HG02981 (cell line): ENCODE measurements around the gene RASSF3.
A peak's percentile ranks its signal among the peaks of the same experiment; 100 is the strongest.
"Not testable (repeated sequence)": the region's sequence is repeated elsewhere in the genome, so short reads cannot be mapped to it uniquely, and the experiment has no call there.

Experiments used
- ATAC-seq: cut with Tn5 transposase; IDR thresholded peaks from one replicate; pipeline ENCODE4 v1.9.1; 2021; ENCODE audit warnings: mild to moderate bottlenecking, moderate library complexity; ENCODE audit not compliant: unreplicated experiment

RASSF3 gene, protein sequence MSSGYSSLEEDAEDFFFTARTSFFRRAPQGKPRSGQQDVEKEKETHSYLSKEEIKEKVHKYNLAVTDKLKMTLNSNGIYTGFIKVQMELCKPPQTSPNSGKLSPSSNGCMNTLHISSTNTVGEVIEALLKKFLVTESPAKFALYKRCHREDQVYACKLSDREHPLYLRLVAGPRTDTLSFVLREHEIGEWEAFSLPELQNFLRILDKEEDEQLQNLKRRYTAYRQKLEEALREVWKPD

DNA sequence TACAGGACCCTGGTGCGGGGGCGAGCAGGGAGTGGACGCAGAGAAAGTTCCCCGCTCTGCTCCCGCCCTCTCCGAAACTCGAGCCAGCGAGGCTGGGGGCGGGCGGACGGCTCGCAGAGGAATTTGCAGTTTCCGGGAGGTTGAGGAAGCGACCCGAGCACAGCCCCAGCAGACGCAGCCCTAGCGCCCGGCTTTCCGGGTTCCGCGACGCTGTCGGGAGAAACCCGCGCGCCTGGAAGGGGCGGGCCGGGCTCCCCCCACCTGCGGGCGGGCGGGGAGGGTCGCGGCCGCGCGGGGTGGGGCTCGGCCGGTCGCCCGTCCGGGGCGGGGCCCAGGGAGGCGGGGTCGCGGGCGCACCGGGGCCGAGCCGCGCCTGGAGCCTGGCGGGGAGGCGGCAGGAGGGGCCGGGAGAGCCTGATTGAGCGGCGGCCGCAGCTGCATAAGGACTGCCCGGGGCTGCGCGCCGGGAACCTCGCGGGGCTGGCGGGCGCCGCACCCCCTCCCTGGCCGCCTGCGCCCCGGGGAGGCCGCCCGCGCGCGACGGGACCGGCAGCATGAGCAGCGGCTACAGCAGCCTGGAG, at the start of gene RASSF3:
RASSF3 (plus strand) TSS at position 417 of the 581 bp plus-strand sequence; CDS start at position 555, 138 bp downstream.
- peak; percentile 55 for ATAC-seq

DNA sequence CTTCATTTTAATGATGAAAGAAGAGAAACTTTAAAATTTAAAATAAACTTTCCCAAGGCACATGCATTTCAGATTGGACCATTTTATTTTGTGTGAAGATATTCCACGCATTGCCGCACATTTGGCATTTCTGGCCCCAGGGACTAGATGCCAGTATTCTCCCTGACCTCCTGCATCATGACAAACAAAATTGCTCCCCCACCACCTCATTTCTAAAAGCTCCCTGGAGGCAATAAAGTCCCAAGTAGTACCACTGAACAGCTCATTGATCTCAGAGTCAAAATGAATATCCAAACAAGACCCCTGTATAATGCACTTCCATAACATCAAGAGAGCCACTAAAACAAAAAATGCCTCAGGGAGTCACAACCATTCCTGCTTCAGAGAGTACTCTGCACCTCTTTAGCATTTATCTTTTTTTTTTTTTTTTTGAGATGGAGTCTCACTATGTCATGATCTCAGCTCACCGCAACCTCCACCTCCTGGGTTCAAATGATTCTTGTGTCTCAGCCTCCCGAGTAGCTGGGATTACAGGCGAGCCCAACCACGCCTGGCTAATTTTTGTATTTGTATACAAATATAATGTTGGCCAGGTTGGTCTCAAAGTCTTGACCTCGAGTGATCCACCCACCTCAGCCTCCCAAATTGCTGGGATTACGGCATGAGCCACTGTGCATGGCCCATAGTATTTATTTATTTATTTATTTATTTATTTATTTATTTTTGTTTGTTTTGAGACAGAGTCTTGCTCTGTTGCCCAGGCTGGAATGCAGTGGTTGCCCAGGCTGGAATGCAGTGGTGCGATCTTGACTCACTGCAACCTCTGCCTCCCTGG, 48.8 kb upstream of the RASSF3 start:
- no peak for ATAC-seq

DNA sequence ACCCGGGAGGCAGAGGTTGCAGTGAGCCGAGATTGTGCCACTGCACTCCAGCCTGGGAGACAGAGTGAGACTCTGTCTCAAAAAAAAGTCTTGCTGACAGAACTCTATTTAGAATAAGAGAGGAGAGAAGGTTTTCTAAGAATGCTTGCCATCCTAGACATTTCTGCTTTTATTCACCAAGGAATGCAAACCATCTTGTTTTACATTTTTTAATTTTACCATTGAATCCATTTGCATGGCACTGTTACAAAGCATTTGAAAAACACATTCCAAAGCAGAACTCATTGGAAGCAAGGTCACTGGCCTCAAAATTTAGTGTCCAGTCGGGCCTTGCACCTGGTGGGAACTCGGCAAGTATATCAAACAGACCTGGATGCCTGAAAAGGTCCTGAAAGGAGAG, 44.2 kb upstream of the RASSF3 start:
- ATAC-seq: no peak

DNA sequence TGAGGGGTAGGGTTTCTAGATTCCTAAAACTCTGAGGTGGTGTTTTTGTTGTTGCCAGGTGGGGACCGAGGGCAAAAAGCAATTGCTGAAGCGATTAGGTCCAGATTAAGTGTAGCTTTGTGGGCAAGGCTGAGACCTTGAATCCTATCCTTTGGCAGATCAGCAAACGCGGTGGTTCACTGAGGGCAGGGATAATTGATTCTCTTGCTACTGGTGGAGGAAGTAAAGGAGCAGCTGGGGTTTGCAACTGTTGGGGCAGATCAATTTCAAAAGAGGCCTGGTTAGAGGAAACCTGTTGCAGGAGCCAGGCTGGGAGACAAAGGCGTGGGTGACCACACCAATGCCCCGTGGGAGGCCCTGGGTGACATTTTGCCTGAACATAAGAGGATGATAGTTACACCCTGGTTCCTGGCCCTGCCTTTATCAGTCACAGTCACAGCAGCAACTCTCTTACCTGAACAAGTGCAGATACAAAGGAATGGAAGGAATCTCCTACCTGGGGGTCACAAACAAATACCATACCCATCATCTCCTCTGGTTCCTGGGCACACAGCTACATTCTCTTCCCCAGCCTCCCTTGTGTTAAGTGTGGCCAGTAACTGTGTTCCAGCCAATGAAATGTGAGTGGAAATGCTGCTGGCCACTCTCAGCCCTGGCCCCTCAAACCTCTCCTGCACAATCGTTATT, 43.3 kb upstream of the RASSF3 start:
- no peak for ATAC-seq

DNA sequence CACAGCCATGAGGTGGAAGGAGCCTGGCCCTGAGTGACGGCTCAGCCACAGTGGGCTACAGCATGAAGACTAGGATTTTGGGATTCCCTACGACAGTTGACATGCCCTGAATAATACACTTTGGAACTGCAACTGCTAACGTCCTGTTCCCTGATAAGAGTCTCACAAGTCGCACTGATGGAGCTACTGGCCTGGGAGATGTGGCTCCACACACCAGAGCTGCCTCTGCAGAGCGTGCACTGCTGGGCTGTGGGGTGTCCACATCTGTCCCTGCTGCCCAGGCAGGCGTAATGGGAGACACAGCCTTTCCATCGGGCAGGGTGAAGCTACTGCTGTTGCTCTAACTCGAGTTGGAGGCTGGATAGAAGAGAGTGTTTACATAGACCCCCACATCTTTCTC, 42.7 kb upstream of the RASSF3 start:
- ATAC-seq: no peak

DNA sequence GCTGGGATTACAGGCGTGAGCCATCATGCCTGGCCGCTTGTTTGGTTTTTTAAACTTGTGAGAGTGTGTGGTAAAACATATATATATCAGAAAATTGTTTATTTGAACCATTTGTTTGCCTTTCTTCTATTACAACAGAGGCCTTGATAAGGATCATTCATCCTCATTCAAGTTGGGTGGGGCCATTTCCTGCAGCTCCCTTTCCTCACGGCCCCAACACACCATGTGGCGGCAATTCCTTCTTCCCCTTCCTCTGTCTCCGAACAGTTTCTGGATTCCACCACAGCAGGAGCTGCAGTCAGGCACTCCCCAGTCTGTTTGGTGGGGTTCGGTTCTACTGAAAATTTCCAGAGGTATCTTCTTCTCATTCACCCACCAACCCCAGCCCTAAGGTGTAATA, 42.0 kb upstream of the RASSF3 start:
- ATAC-seq: no peak

DNA sequence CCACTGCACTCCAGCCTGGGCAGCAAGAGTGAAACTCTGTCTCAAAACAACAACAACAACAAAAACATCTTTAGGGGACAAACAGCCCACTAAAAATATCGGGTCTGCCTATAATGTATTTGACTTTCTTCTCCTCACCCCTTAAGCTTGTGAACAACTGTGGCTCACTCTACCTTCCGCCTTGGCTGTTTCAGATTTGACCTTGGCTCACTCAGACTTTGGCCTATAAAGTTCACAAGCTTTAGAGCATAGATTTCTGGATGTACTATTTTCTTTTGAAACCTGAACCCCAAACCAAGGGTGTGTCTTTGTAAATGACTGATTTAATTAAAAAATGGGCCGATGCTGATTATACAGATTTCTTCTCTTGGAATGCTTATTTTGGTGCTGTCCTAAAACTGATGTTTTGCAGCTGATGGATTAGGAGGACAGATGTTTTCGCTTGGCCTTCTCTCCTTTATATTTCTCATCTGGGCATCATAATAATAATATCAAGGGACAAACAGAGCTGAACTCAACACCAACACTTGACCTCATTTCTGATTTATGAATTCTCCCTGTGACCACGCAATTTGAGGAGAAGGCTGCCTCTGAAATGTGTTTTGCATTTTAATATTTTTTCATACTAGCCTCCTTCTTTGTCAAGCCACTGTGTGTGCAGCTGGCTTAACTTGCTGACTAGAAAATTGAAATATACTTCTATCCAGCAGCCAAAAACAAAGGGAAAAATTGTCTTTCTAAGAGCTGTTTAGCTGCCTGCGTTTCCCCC, 40.2 kb upstream of the RASSF3 start:
- no peak for ATAC-seq

DNA sequence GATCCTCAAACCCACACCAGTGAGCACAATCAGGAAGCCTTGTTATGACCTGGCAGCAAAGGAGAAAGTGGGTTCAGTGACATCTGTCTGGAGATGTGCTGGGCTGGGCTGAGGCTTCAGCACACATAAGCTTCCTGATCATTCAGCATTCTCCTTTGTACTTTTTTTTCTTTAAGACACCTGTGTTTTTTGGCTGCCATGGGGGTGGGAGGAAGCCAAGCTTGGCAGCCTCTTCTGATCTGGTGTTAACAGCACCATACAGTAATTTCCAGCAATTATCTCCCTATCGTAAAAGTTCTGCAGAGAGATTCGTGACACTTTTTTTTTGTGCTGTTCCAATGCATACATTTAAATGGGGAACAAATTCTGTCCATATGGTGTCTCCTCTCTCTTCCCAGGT, 38.9 kb upstream of the RASSF3 start:
- ATAC-seq: no peak

DNA sequence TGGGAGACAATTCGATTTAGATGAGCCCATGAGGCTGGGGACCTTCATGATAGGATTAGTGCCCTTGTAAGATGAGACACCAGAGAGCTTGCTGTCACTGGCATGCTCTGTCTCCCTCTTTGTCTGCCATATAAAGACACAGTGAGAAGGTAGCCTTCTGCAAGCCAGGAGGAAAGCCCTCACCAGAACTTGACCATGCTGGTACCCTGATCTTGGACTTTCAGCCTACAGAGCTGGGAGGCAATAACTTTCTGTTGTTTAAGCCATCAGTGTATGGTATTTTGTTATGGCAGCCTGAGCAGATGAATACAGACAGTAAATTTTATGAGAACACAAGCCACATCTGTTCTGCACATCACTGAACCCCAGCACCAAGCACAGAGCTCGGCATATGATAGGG, 38.1 kb upstream of the RASSF3 start:
- no peak for ATAC-seq

DNA sequence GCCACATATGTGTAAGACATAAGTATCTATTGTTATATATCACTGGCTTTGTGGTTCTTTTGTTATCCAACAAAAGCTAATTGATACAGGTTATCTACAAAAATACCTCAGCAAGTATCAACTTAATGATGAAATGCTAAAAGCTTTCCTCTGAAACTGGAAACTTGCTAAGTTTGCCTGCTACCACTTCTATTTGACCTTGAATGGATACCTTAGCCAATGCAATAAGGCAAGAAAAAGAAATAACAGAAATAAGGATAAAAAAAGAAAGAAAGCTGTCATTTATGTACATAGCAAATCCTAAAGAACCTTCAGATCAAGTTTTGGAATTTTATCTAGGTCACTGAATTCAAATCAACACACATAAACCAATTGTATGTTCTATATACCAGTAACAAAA, 35.5 kb upstream of the RASSF3 start:
- no peak for ATAC-seq

DNA sequence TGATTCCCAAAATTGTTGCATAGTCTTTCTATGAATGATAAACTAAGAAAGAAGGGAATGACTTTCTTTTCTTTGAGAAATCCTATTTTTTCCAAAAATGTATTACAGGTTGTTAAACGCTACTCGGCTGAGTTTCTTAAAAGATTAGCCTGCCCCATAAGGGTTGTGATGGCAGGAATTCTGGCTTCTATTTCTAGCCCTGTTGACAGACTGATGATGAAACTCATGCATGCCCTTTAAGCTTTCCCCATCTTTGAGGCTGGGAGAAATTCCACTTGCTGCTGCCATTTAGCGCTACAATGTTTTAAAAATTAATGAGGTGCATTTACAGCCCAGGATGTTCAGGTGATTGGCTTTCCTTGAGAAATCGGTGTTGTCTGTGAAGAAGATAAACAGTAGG, 33.2 kb upstream of the RASSF3 start:
- no peak for ATAC-seq

DNA sequence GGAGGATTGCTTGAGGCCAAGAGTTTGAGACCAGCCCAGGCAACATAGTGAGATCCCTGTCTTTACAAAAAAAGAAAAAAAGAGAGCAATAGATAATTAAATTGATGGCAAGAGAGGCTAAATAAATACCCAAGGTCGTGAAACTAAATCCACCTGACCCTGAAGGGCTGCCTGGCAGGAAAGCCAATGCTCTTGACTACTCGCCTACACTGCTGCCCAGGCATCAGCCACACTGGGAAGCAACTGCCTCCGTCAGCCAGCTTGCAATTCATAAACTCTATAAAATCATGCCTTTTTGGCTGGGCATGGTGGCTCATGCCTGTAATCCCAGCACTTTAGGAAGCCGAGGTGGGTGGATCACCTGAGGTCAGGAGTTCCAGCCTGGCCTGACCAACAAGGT, 31.7 kb upstream of the RASSF3 start:
- ATAC-seq: no peak

DNA sequence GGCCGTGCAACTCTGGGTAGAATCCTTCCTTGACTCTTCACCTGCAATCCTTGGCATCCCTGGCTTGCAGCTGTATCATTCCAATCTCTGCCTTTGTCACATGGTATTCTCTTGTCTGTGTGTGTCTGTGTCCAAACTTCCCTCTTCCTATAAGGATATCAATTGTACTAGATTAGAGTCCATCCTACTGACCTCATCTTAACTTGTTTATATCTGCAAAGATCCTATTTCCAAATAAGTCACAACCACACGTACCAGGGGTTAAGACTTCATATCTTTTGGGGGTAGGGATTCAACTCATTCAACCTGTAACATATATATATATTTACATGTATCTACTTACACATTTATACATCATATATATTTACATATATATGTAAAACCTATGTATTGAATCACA, 29.6 kb upstream of the RASSF3 start:
- ATAC-seq: no peak

DNA sequence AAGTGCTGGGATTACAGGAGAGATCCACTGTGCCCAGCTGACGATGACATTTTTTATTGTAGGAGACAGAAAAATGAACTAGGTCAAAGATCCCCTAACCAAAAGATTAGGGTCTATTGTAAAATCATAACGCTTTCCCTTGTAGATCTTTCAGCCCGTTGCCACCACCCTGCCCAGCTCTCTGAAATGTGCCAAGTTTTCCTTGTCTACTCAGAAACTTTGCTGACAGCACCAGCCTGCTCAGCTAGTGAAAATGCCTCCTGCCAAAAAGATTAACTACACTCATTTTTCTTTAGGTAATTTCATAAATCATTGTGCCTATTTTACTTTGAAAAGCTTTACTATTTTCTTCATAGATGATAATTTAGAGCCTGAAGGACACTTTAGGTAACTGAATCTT, 28.2 kb upstream of the RASSF3 start:
- ATAC-seq: no peak

DNA sequence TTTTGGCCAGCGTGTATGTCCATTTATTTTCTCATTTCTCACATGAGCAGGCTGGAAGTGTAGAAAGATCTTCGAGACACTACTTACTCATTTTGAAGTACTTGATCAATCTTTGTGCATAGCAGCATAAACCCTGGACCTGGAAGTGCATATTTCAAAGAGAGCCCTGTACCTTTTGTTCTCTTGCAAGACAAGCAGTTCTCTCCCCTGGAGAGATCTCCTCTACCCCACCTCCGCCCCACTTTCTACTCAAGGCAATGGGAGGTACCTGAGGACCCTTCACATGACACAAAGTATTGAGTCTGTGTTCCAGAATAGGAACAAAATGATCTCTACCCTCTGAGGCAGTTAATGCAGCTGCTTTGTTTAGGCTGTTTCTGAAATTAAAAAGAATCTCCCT, 27.4 kb upstream of the RASSF3 start:
- ATAC-seq: no peak

DNA sequence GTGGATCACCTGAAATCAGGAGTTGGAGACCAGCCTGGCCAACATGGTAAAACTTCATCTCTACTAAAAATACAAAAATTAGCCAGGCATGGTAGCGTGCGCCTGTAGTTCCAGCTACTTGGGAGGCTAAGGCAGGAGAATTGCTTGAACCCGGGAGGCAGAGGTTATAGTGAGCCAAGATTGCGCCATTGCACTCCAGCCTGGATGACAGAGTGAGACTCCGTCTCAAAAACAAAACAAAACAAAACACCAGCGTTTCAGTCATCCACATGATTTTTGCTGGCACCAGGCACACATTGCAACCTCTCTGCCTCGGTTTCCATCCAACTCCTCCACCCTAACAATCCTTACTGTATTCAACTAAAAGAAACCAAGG, 26.9 kb upstream of the RASSF3 start:
- not testable (repeated sequence) for ATAC-seq

DNA sequence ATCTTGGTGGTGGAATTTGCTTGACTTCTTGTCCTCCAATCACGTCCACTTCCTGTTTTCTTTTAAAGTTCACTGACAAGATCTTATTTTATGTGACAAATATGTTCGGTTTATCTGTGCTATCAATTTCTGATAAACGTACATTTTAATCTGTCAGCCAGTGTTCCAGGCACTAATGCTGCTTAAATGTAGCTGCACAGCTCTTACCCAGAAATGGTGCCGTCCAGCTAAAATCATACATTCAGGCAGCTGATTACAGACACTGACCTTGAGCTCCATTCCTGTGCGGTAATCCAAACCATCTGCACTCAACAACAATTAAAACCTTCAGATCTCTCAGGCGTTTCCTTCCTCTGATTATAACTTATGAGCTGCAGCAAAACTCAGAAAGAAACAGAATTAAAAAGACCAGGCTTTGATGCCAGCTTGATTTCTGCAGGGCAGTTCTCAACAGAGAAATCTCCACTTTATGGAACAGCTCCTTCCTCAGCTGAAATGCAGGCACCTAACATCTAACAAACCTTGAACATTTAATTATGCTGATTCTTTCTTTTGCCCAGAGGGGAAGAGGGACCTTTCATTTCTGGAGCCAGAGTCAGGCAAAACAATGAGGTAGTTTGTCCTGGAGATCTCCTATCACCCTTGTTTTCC, 26.4 kb upstream of the RASSF3 start:
- no peak for ATAC-seq

DNA sequence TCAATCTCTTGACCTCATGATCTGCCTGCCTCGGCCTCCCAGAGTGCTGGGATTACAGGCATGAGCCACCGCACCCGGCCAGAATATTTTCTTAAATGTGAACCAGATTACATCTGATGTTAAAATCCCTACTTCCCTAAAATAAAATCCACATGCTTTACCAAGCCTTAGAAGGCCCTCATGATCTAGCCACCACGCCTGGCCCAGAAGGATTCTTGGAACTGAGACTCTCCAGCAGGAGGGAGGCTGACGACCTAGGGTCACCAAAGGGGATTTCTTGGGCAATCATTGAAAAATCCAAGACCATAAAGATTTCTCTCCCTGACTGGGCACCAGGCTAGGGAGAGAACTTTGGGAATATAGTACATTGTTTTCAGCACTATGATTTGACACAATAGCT, 25.2 kb upstream of the RASSF3 start:
- ATAC-seq: no peak

DNA sequence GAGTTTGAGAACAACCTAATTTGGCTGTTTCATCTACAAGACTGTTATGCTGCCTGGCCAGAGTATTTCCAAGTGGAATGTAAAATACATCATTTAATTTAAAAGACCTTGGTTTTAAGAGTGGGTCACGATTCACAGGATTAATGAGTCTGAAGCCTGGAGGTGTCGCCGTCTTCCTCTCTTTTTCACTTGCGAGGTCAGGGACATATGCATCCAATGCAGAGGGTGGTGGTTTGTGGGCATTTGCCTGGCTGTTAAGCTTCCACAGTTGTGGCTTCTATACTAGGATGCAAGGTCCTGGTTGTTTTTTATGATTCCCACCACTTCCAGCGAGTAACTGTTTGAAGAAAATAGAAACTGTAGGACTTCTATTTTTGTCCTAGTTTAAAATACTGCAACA, 22.8 kb upstream of the RASSF3 start:
- no peak for ATAC-seq

DNA sequence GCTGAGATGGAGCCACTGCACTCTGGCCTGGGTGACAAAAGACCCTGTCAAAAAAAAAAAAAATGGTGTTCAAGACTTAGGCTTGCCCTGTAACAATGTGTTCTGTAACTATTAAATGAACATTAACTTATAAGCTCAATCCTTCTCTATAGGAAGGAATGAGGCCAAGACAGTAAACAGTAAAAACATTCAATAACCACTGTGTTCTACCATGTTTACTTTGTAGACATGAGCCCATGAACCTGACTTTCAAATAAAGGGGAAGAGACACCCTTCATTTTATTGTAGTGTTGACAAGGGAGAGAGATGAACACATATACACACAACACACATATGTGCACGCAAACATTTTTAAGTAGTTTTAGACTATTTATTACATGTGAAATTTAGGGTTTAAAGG, 20.1 kb upstream of the RASSF3 start:
- no peak for ATAC-seq
